GM06990 (cell line): ENCODE data around the gene ADGRG1.

Experiments used
- DNase-seq: peaks from one replicate; pipeline ENCODE4 v3.0.0-alpha.2; 2011; ENCODE audit not compliant: insufficient read length; ENCODE audit errors: extremely low read depth
- H3K27me3 ChIP-seq: replicated peaks from 2 replicates; pipeline ENCODE4 v1.6.0; 2011; ENCODE audit warnings: low read length; ENCODE audit not compliant: control insufficient read depth, insufficient read depth
- H3K36me3 ChIP-seq: 2 replicates; pipeline ENCODE4 v1.5.1; 2011; ENCODE audit warnings: low read length; ENCODE audit not compliant: control insufficient read depth, insufficient read depth
- H3K4me3 ChIP-seq: replicated peaks from 2 replicates; pipeline ENCODE4 v1.5.1; 2011; ENCODE audit warnings: low read depth, mild to moderate bottlenecking, control low read depth, low read length
- CTCF ChIP-seq: IDR thresholded peaks from 2 replicates; pipeline ENCODE4 v1.5.1; 2011; ENCODE audit warnings: low read length, control low read depth, mild to moderate bottlenecking, inconsistent platforms; ENCODE audit not compliant: insufficient read depth, poor library complexity, severe bottlenecking

ADGRG1 gene

DNA sequence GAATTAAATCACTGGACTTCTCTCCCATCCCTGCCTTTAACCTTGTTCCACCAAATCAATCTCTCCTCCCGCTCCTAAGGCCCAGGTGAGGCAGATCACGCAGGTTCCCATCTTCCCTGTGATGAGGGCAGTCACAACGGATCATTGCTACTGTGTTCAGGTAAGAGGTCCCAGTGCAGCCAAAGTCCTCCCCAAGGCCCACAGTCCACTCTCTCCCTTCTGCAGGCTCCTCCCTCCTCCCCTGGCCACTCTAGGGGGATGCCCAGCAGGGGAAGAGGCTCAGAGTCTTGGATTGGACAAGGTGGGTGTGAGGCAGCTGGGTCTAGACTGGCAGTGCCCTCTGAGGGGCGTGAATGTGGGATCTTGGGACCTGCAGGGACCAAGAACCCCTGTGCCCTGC, 37.1 kb downstream of the ADGRG1 start:
- no peak for TF ChIP-seq CTCF
- no peak overlapping the region for H3K4me3 ChIP-seq
- no peaks in the 10 kb centered on the region for H3K36me3 ChIP-seq
- DNase-seq, result no peak
- peaks cover 2% of the 10 kb centered on the region; the same call in 1 of the 2 replicates for H3K27me3 ChIP-seq

GRCh38 chr16:57666353-57667047, 38.1 kb downstream of the ADGRG1 start:
- H3K4me3 ChIP-seq, result no peak overlapping the region
- H3K36me3 ChIP-seq, result no peaks in the 10 kb centered on the region
- no peak for TF ChIP-seq CTCF
- H3K27me3 ChIP-seq, result peaks cover 2% of the 10 kb centered on the region; the same call in 1 of the 2 replicates
- DNase-seq, result no peak

DNA sequence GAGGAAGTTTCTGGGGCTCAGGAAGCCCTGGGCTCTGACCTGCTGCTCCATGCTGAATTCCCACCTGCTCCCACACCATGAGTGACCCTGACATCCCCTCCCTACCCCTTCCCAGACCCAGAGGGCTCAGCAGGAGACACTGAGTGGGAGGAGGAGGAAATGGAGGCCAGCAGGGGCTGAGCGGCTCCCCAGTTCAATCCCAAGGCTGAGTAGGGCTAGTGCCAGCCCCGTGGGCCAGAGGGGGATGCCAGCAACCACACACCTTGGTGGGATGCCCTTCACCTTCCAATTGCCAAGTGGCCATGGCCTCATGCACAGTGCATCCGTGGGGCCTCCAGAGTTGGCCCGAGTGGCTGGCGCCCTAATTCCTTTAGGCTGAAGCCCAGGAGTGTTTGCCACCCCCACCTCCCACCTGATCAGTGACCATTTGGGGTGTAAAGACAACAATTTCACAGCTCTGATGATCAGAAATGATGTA, 38.7 kb downstream of the ADGRG1 start:
- DNase-seq, result no peak
- H3K4me3 ChIP-seq, result no peak overlapping the region
- no peak for TF ChIP-seq CTCF
- no peaks in the 10 kb centered on the region for H3K36me3 ChIP-seq
- peaks cover 2% of the 10 kb centered on the region; the same call in 1 of the 2 replicates for H3K27me3 ChIP-seq

DNA sequence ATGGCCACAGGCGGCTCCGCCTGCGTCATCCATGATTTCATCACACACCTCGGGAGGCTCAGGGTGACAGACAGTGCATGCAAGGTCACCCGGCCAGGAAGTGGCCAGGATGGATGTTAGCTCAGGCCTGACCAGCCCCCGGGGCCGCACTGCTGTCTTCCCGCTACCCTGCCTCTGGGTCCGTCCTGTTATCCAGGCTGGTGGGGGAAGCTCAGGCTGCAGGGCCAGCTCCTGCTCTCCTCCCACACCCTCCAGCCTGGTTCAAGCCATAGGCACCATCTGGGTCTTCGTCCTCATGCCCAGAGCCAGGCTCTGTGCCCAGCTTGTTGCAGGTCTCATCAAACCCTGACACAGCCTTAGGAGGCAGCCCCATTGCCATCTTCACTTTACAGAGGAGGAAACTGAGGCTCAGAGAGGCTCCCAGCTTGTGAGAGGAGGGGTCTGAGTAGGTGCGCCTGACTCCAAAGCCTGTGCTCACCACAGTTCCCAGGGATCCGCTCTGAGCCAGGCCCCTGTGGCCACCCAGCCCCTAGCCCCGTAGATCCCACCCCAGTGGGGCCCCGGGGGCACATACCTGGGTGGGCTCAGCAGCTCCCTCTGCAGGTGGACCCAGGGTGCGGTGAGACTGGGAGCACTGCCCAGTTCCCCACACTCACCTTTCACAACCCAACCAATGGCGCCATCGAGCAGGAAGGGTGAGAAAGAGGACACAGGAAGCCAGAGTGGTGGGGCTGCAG, 39.3 kb downstream of the ADGRG1 start:
- Histone ChIP-seq H3K27me3 (peaks cover 2% of the 10 kb centered on the region; the same call in 1 of the 2 replicates), H3K4me3 (no peak overlapping the region), H3K36me3 (no peaks in the 10 kb centered on the region)
- TF ChIP-seq CTCF, result peak; percentile 35
- DNase-seq, result no peak

DNA sequence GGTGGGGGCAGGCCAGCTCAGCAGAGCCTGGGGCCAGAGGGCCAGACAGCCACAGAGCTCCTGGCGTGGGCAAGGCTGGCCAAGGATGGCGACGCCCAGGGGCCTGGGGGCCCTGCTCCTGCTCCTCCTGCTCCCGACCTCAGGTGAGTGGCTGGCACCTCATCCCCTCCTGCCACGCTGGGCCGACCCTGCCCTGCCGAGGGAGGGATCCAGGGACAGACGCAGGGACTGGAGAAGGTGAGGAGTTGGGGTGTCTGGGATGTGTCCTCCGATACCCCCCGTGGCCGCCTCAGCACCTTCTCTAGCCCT, 39.8 kb downstream of the ADGRG1 start, which contains the start of gene ADGRG3:
TSS of gene ADGRG3 (plus strand) at position 44 of the 309 bp plus-strand sequence. CDS start at position 86, 42 bp downstream.
- TF ChIP-seq CTCF, result no peak
- no peak for DNase-seq
- Histone ChIP-seq H3K36me3 (no peaks in the 10 kb centered on the region), H3K27me3 (peaks cover 4% of the 10 kb centered on the region; the same call in 1 of the 2 replicates), H3K4me3 (no peak within 1 kb of the TSS)
